Parathyroid adenoma (tissue), 2 donors: Measurements from ENCODE around the gene HNRNPA2B1.

Experiments
- H2AFZ ChIP-seq: fragments of 300-600 bp; sonication (generic); one replicate; pipeline ENCODE4 v1.7.0; 2017; ENCODE audit warnings: antibody characterized with exemption, mild to moderate bottlenecking
- H3K27ac ChIP-seq: fragments of 300-600 bp; sonication (generic); one replicate; pipeline ENCODE4 v1.7.0; 2017
- H3K27me3 ChIP-seq: fragments of 300-600 bp; sonication (generic); one replicate; pipeline ENCODE4 v1.7.0; 2017; ENCODE audit warnings: low read length; ENCODE audit not compliant: control insufficient read depth, insufficient read depth
- H3K36me3 ChIP-seq: fragments of 300-600 bp; sonication (generic); one replicate; pipeline ENCODE4 v1.7.0; 2017; ENCODE audit warnings: low read length; ENCODE audit not compliant: control insufficient read depth, insufficient read depth
- H3K4me1 ChIP-seq: fragments of 300-600 bp; sonication (generic); one replicate; pipeline ENCODE4 v1.7.0; 2017; ENCODE audit warnings: control low read depth
- H3K4me2 ChIP-seq: fragments of 300-600 bp; sonication (generic); one replicate; pipeline ENCODE4 v1.7.0; 2017; ENCODE audit warnings: low read length
- H3K4me3 ChIP-seq: fragments of 300-600 bp; sonication (generic); one replicate; pipeline ENCODE4 v1.7.0; 2017; ENCODE audit warnings: low read depth, low read length
- H3K79me2 ChIP-seq: fragments of 300-600 bp; sonication (generic); one replicate; pipeline ENCODE4 v1.7.0; 2017; ENCODE audit warnings: control low read depth
- H3K9ac ChIP-seq: fragments of 300-600 bp; sonication (generic); one replicate; pipeline ENCODE4 v1.7.0; 2017; ENCODE audit warnings: mild to moderate bottlenecking
- H3K9me3 ChIP-seq: fragments of 300-600 bp; sonication (generic); one replicate; pipeline ENCODE4 v1.7.0; 2017; ENCODE audit warnings: low read length; ENCODE audit not compliant: control insufficient read depth
- CTCF ChIP-seq: fragments of 300-600 bp; sonication (generic); IDR thresholded peaks from one replicate; pipeline ENCODE4 v1.7.0; 2017; ENCODE audit warnings: antibody characterized with exemption, mild to moderate bottlenecking
- donor health status: primary hyperparathyroidism.

Gene HNRNPA2B1

DNA sequence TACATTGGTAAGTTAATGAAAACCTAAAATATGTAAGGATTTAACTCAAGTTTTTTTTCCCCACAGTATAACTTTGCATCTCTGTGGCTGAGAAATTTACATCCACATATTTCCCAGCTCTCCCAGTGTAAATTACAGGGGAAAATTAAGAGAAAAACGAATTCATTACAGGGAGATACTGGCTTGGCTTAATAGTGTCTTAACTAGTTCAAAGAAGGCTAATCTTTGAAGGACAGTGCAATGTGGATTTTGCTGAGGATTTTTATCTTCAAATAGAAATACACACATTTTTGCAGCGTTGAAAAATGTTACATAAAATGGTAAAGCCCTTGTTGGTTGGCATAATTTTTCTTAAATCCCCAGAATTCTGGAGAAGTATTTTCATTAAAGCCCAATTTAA lies 2.5 kb upstream of the HNRNPA2B1 start:
- Histone ChIP-seq H3K79me2 (peaks cover 23% of the 10 kb centered on the region), H3K4me3 (peak overlapping the region; percentile 95), H3K4me1 (peaks cover 6% of the 10 kb centered on the region), H3K9ac (no peak overlapping the region), H3K36me3 (no peaks in the 10 kb centered on the region), H3K27me3 (no peaks in the 10 kb centered on the region), H3K9me3 (no peaks in the 10 kb centered on the region), H3K27ac (peak overlapping the region; percentile 8), H3K4me2 (peak overlapping the region; percentile 85), H2AFZ (no peak overlapping the region)
- no peak for TF ChIP-seq CTCF

GRCh38 chr7:26202019-26202990 lies 1.8 kb upstream of the HNRNPA2B1 start:
- Histone ChIP-seq H3K36me3 (no peaks in the 10 kb centered on the region), H3K9ac (peak overlapping the region; percentile 99), H3K27me3 (no peaks in the 10 kb centered on the region), H3K4me2 (peak overlapping the region; percentile 85), H2AFZ (peak overlapping the region; percentile 85), H3K4me3 (peak overlapping the region; percentile 95), H3K79me2 (peaks cover 27% of the 10 kb centered on the region), H3K9me3 (no peaks in the 10 kb centered on the region), H3K27ac (peak overlapping the region; percentile 100), H3K4me1 (peaks cover 10% of the 10 kb centered on the region)
- TF ChIP-seq CTCF: no peak

- Histone ChIP-seq H3K4me2 (peak within 1 kb of the TSS; percentile 96), H3K27me3 (no peaks in the 10 kb centered on the region), H3K4me1 (peaks cover 17% of the 10 kb centered on the region), H3K9ac (peak within 1 kb of the TSS; percentile 99), H3K27ac (peak within 1 kb of the TSS; percentile 100), H3K36me3 (no peaks in the 10 kb centered on the region), H3K79me2 (peaks cover 36% of the 10 kb centered on the region), H3K4me3 (peak within 1 kb of the TSS; percentile 100), H3K9me3 (no peaks in the 10 kb centered on the region), H2AFZ (peak within 1 kb of the TSS; percentile 85)
- TF ChIP-seq CTCF: no peak
Measured at GRCh38 chr7:26201247-26202018, 887 bp upstream of the HNRNPA2B1 start, which contains the start of gene CBX3. TSS of gene CBX3 (plus strand) at chr7:26201745. CDS start at chr7:26202999, 1,254 bp downstream.

DNA sequence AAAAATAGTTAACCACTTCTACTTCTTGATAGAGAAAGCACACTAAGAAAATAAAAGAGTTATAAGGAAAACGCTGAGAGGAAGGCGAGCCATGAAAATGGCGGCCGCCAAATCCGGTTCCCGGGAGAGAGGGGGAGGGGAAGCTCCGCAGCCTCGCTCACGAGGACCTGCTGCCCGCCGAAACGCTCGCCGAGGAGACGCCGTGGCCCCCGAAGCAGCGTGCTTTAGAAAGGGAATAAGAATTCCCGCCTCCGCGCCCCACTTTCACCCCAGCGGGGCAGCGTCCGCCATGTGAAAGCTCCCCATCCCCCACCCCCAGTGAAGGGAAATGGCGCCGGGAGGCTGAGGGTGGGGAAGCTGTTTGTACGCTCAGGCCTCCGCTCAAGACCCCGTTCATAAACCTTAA lies 505 bp downstream of the HNRNPA2B1 start:
- H3K27me3 ChIP-seq: no peaks in the 10 kb centered on the region
- peak overlapping the region; percentile 100 for H3K27ac ChIP-seq
- H3K9ac ChIP-seq: peak overlapping the region; percentile 99
- no peaks in the 10 kb centered on the region for H3K36me3 ChIP-seq
- H3K4me2 ChIP-seq: peak overlapping the region; percentile 83
- H3K9me3 ChIP-seq: no peaks in the 10 kb centered on the region
- peaks cover 21% of the 10 kb centered on the region for H3K4me1 ChIP-seq
- peak overlapping the region; percentile 100 for H3K4me3 ChIP-seq
- H2AFZ ChIP-seq: peak overlapping the region; percentile 82
- H3K79me2 ChIP-seq: peaks cover 42% of the 10 kb centered on the region
- TF ChIP-seq CTCF: no peak
